Measurements from ENCODE around the gene F2.
"Not testable (repeated sequence)": the region's sequence is repeated elsewhere in the genome, so short reads cannot be mapped to it uniquely, and the experiment has no call there.

The F2 gene

GRCh38 chr11:46700241-46701077, 18.6 kb upstream of the F2 start, which contains the start of the genes ARHGAP1 and ZNF408:
Gene ARHGAP1 (minus strand): TSS chr11:46700619. CDS start chr11:46696107, 4,512 bp downstream.
Gene ZNF408 (plus strand): TSS chr11:46701031. CDS start chr11:46701048, 17 bp downstream.
- WGBS, result under 1% methylated on average over 44 of the region's 44 CpGs
- peak within 1 kb of the TSS; percentile 95 for H3K27ac ChIP-seq (ENCODE audit: low read depth, low read length)
- peak within 1 kb of the TSS; percentile 95 for H3K9ac ChIP-seq (ENCODE audit: low read depth, low read length)
- peak within 1 kb of the TSS; percentile 73 for H3K4me3 ChIP-seq (ENCODE audit: low read length)
- no peaks in the 10 kb centered on the region for H3K27me3 ChIP-seq (ENCODE audit: insufficient read depth, low read length)
- H3K4me1 ChIP-seq (ENCODE audit: insufficient read depth, low read length), result peaks cover 5% of the 10 kb centered on the region; the same call in 1 of the 2 replicates
- peaks cover 40% of the 10 kb centered on the region for H3K36me3 ChIP-seq (ENCODE audit: insufficient read depth, low read length)
- no peaks in the 10 kb centered on the region for H3K9me3 ChIP-seq (ENCODE audit: insufficient read depth, low read depth, low read length)

- H3K9me3 ChIP-seq (ENCODE audit: insufficient read depth, low read depth, low read length), result no peaks in the 10 kb centered on the region
- peaks cover 42% of the 10 kb centered on the region for H3K36me3 ChIP-seq (ENCODE audit: insufficient read depth, low read length)
- WGBS, result under 1% methylated on average over 29 of the region's 29 CpGs
- H3K4me3 ChIP-seq (ENCODE audit: low read length), result peak overlapping the region; percentile 73
- H3K27me3 ChIP-seq (ENCODE audit: insufficient read depth, low read length), result no peaks in the 10 kb centered on the region
- peak overlapping the region; percentile 95 for H3K27ac ChIP-seq (ENCODE audit: low read depth, low read length)
- H3K9ac ChIP-seq (ENCODE audit: low read depth, low read length), result peak overlapping the region; percentile 95
- H3K4me1 ChIP-seq (ENCODE audit: insufficient read depth, low read length), result peaks cover 5% of the 10 kb centered on the region; the same call in 1 of the 2 replicates
These were observed 17.8 kb upstream of the F2 start for GRCh38 chr11:46701078-46701654.

GRCh38 chr11:46705070-46705688, 13.8 kb upstream of the F2 start:
- H3K36me3 ChIP-seq (ENCODE audit: insufficient read depth, low read length), result peaks cover 55% of the 10 kb centered on the region
- no peaks in the 10 kb centered on the region for H3K27me3 ChIP-seq (ENCODE audit: insufficient read depth, low read length)
- H3K27ac ChIP-seq (ENCODE audit: low read depth, low read length), result no peak overlapping the region
- H3K4me3 ChIP-seq (ENCODE audit: low read length), result no peak overlapping the region
- no peaks in the 10 kb centered on the region for H3K9me3 ChIP-seq (ENCODE audit: insufficient read depth, low read depth, low read length)
- WGBS, result 95% methylated on average over 31 of the region's 31 CpGs
- no peak overlapping the region for H3K9ac ChIP-seq (ENCODE audit: low read depth, low read length)
- peaks cover 5% of the 10 kb centered on the region; the same call in 1 of the 2 replicates for H3K4me1 ChIP-seq (ENCODE audit: insufficient read depth, low read length)

- no peak overlapping the region for H3K27ac ChIP-seq (ENCODE audit: low read depth, low read length)
- H3K36me3 ChIP-seq (ENCODE audit: insufficient read depth, low read length), result peaks cover 54% of the 10 kb centered on the region
- H3K9ac ChIP-seq (ENCODE audit: low read depth, low read length), result no peak overlapping the region
- no peaks in the 10 kb centered on the region for H3K27me3 ChIP-seq (ENCODE audit: insufficient read depth, low read length)
- peaks cover under 1% of the 10 kb centered on the region; the same call in 1 of the 2 replicates for H3K4me1 ChIP-seq (ENCODE audit: insufficient read depth, low read length)
- WGBS, result 93% methylated on average over 7 of the region's 7 CpGs
- H3K9me3 ChIP-seq (ENCODE audit: insufficient read depth, low read depth, low read length), result no peaks in the 10 kb centered on the region
- H3K4me3 ChIP-seq (ENCODE audit: low read length), result no peak overlapping the region
These were observed 12.1 kb upstream of the F2 start for GRCh38 chr11:46706886-46707285.

- not testable (repeated sequence) for H3K27me3 ChIP-seq (ENCODE audit: insufficient read depth, low read length)
- peaks cover 31% of the 10 kb centered on the region for H3K36me3 ChIP-seq (ENCODE audit: insufficient read depth, low read length)
- WGBS, result 93% methylated on average over 9 of the region's 9 CpGs
These were observed 9.7 kb upstream of the F2 start for GRCh38 chr11:46709351-46709750.

GRCh38 chr11:46710821-46711269, 8.2 kb upstream of the F2 start:
- Histone ChIP-seq H3K27ac (ENCODE audit: low read depth, low read length) (no peak overlapping the region), H3K4me1 (ENCODE audit: insufficient read depth, low read length) (no peaks in the 10 kb centered on the region), H3K9ac (ENCODE audit: low read depth, low read length) (no peak overlapping the region), H3K9me3 (ENCODE audit: insufficient read depth, low read depth, low read length) (no peaks in the 10 kb centered on the region), H3K4me3 (ENCODE audit: low read length) (no peak overlapping the region), H3K36me3 (ENCODE audit: insufficient read depth, low read length) (peaks cover 16% of the 10 kb centered on the region), H3K27me3 (ENCODE audit: insufficient read depth, low read length) (no peaks in the 10 kb centered on the region)
- 95% methylated on average over 10 of the region's 10 CpGs for WGBS

More at GRCh38 chr11:46709351-46709750, 9.7 kb upstream of the F2 start:
- not testable (repeated sequence) for H3K4me1 ChIP-seq (ENCODE audit: insufficient read depth, low read length); H3K4me3 ChIP-seq (ENCODE audit: low read length); H3K9me3 ChIP-seq (ENCODE audit: insufficient read depth, low read depth, low read length); H3K9ac ChIP-seq (ENCODE audit: low read depth, low read length); H3K27ac ChIP-seq (ENCODE audit: low read depth, low read length)

GRCh38 chr11:46711303-46711702, 7.7 kb upstream of the F2 start:
- Histone ChIP-seq H3K27me3 (ENCODE audit: insufficient read depth, low read length) (no peaks in the 10 kb centered on the region), H3K9me3 (ENCODE audit: insufficient read depth, low read depth, low read length) (no peaks in the 10 kb centered on the region), H3K9ac (ENCODE audit: low read depth, low read length) (no peak overlapping the region), H3K4me1 (ENCODE audit: insufficient read depth, low read length) (no peaks in the 10 kb centered on the region), H3K27ac (ENCODE audit: low read depth, low read length) (no peak overlapping the region), H3K36me3 (ENCODE audit: insufficient read depth, low read length) (peaks cover 11% of the 10 kb centered on the region; the same call in 1 of the 2 replicates), H3K4me3 (ENCODE audit: low read length) (no peak overlapping the region)
- 93% methylated on average over 5 of the region's 5 CpGs for WGBS

GRCh38 chr11:46712874-46713576, 6.0 kb upstream of the F2 start:
- Histone ChIP-seq H3K27ac (ENCODE audit: low read depth, low read length) (no peak overlapping the region), H3K36me3 (ENCODE audit: insufficient read depth, low read length) (no peaks in the 10 kb centered on the region)

GRCh38 chr11:46717825-46718154, 1.2 kb upstream of the F2 start:
- H3K9me3 ChIP-seq (ENCODE audit: insufficient read depth, low read depth, low read length); H3K4me3 ChIP-seq (ENCODE audit: low read length); H3K4me1 ChIP-seq (ENCODE audit: insufficient read depth, low read length); H3K27ac ChIP-seq (ENCODE audit: low read depth, low read length); H3K27me3 ChIP-seq (ENCODE audit: insufficient read depth, low read length); H3K36me3 ChIP-seq (ENCODE audit: insufficient read depth, low read length); H3K9ac ChIP-seq (ENCODE audit: low read depth, low read length): not testable (repeated sequence)
- WGBS, result 95% methylated on average over 2 of the region's 2 CpGs

More at GRCh38 chr11:46712874-46713576, 6.0 kb upstream of the F2 start:
- Histone ChIP-seq H3K27me3 (ENCODE audit: insufficient read depth, low read length) (no peaks in the 10 kb centered on the region), H3K9ac (ENCODE audit: low read depth, low read length) (no peak overlapping the region), H3K4me1 (ENCODE audit: insufficient read depth, low read length) (no peaks in the 10 kb centered on the region), H3K9me3 (ENCODE audit: insufficient read depth, low read depth, low read length) (no peaks in the 10 kb centered on the region), H3K4me3 (ENCODE audit: low read length) (no peak overlapping the region)
- WGBS, result 96% methylated on average over 7 of the region's 7 CpGs

- H3K4me1 ChIP-seq (ENCODE audit: insufficient read depth, low read length), result no peaks in the 10 kb centered on the region
- no peak overlapping the region for H3K9ac ChIP-seq (ENCODE audit: low read depth, low read length)
- H3K36me3 ChIP-seq (ENCODE audit: insufficient read depth, low read length), result no peaks in the 10 kb centered on the region
- no peak overlapping the region for H3K27ac ChIP-seq (ENCODE audit: low read depth, low read length)
- no peaks in the 10 kb centered on the region for H3K27me3 ChIP-seq (ENCODE audit: insufficient read depth, low read length)
- no peaks in the 10 kb centered on the region for H3K9me3 ChIP-seq (ENCODE audit: insufficient read depth, low read depth, low read length)
- H3K4me3 ChIP-seq (ENCODE audit: low read length), result no peak overlapping the region
- WGBS, result 90% methylated on average over 10 of the region's 11 CpGs
These were observed 626 bp upstream of the F2 start for GRCh38 chr11:46718155-46719019.

Measured in HUES64 (cell line).